Measurements from ENCODE around the gene POLDIP3.

POLDIP3 gene

DNA sequence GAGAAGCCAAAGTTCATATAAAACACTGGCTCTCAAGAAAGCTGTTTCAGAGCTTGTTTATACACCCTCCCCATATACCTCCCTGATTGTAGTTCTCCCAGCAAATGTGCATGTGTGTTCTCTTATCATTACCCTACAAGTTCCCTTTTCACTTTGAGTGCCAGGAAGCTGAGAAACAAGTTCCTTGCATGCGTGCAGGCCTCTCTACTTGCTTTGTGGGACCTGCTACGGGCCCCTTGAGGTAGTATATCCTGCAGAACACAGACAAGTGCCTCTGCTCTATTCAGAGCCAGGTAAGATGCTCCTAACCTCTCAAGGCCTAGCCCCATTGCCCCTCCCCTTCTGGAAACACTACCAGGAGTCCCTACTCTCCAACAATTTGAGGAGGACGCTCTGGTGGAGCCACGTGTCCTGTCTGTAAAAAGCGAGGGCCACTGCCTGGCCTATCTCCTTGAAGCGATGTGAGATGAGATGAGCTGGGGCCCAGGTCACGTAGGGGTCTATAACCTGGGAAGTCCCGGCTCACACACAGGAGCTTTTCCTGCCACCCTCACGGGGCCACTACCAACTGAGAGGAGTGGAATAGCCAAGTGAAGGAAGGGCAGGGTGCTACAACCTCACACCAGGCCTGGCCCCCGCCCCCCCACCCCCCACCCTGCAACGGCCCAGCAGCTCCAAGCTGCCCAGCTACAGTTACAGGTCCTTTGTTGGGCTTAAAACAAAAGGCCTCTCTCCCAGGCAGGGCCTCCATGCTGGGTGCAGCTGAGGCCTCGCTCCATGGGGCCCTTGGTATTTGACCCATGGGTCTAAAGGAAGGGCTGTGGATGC, 28.3 kb upstream of the POLDIP3 start:
- no peak for ATAC-seq

DNA sequence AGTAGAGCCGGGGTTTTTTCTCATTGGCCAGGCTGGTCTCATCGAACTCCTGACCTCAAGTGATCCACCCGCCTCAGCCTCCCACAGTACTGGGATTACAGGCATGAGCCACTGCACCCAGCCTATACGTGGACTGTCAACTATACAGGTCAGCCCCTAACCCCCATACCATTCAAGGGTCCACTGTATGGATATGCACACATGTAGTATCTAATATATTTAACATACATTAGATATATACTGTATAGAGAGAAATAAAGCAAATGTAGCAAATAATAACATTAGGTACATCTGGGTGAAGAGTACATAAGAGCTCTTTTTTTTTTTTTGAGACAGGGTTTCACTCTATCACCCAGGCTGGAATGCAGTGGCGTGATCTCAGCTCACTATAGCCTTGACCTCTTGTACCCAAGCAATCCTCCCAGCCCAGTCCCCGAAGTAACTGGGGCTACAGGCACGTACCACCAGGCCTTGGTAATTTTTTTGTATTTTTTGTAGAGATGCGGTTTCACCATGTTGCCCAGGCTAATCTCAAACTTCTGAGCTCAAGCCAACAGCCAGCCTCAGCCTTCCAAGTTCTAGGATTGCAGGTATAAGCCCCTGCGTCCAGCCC, 27.2 kb upstream of the POLDIP3 start:
- ATAC-seq = no peak

GRCh38 chr22:42639541-42640241, 25.0 kb upstream of the POLDIP3 start:
- no peak for ATAC-seq

DNA sequence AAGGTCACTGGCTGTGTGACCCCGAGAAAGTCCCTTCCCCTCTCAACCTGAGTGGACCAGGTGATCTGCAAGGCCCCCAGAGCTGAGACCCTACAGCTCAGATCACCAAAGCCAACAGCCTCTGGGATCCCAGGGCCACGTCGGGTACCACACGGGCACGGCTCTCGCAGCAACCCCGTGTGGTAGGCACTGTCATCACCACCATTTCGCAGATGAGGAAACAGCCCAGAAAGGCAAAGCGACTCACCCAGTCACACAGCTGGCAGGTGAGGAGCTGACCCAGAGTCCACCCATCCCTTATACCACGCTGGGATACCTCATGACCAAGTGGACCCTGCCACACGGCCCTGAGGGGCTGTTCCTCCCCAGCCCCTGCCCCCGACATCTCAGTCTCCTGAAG, 22.9 kb upstream of the POLDIP3 start:
- no peak for ATAC-seq

DNA sequence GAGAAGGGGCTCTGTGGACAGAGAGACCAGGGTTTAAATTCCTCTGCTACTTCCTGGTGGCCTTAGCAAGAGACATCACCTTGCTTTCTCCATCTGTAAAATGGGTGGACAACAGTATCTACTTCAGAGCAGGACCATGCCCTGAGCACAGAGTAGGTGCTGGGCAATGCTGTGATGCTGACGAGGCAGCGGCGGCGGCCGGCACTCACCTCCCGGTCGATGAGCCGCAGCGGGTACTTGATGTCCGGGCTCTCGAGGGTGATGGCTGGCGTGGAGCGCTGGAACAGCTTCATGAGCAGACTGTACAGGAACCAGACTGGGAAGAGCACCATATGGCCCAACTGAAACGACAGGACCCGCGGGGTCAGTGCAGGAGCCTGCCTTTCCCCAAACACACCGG, 21.8 kb upstream of the POLDIP3 start:
- ATAC-seq = no peak

- ATAC-seq = no peak
Observed at GRCh38 chr22:42635531-42635930, 20.8 kb upstream of the POLDIP3 start.

DNA sequence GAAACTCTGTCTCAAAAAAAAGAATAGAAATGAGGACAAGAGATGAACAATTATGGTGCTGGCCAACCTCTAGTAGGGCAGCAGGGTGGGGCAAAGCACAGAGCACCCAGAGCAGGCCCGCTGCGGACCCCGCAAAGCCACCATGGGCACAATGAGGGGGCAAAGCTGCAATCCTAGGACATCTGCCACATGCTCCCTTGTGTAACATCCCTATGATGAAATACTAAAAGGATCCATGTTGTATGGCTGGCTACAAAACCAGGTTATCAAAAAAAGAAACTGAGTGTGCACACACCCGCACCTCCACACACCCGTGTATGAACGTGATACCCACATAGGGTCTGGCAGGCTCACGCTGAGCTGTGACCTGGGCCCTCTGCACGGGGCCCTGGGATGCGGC, 18.3 kb upstream of the POLDIP3 start:
- no peak for ATAC-seq

DNA sequence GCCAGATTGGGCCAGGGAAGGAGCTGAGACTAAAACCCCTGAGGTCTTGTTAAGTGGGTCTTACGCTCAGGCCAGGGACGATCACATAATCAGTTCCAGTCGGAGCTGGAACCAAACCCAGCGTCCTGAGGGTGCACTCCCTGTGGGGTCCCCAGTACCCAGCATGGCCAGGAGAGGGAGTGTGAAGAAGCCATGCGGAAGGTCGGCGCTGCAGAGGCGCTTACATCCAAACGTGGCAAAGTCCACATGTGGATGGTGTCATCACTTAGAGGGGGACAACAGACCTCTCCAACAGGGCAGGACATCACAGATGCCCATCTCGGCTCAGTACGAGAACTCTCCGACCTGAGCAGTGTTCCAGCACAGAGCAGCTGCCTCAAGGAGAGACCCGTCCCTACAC, 17.4 kb upstream of the POLDIP3 start:
- ATAC-seq = no peak

GRCh38 chr22:42630901-42631602, 16.4 kb upstream of the POLDIP3 start:
- ATAC-seq = no peak

- no peak for ATAC-seq
Observed at GRCh38 chr22:42630211-42630610, 15.5 kb upstream of the POLDIP3 start.

DNA sequence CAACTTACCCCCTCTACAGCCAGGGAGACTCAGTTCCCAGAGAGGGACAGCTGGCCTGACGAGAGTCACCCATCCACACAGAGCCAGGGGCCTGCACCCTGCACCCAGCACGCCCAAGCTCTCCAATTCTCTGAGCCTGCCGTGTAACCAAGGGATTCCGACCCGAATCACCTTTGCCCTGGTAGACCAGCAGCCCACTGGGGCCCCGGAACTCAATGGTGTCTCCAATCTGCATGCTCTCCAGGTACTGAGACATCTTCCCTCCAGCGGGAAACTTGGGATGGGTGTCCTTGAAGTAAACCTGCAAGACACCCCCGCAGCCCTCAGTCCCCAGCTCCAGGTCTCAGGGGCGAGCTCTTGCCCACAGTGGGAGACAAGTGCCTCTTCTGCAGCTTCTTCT, 13.3 kb upstream of the POLDIP3 start:
- no peak for ATAC-seq

DNA sequence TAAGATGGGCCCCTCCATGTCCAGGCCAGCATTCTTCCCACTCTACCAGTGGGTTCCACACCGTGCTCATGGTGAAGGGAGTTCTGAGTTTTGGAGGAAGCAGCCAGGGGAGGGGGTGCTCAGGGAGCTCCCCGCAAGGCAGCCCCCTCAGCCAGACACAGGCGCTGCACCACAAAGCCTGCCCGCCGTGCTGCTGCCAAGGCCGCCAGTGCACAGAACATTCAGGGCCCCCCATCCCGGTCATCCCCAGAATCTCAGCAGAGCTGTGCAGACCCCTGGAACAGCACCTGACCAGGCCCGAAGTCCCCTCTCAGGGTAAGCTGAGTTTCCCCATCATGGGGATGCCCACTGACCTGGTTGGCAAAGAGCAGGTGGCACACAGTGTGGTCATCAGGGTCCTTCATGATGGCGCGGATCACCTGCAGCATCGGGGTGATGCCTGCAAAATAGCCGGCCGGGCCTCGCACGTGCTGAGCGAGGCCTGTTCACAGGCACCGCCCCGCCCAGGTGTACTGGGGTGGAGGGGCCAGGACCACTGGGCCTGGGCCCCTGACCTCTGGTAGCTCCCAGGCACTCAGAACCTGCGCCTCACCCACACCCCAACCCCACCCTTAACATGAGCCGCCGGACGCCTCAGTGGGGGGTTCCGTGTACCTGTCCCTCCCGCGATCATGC, 12.4 kb upstream of the POLDIP3 start:
- ATAC-seq = no peak

DNA sequence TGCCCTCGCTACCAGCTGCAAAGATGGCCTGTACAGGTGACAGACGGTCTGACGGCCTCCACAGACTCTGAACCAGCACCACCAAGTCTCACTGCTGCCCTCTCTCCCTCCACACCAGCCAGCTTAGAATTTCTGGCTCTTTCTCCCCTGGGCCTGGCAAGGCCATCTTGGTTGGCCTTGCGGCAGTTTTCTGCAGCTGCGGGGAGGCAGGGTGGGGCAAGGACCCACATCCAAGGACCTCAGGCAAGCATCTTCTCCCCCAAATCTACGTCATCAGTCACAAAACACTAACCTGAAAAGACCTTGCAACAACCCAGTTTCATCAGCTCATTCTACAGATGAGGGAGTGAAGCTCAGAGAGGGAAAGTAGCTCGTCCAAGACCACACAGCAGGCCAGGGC, 11.7 kb upstream of the POLDIP3 start:
- ATAC-seq = no peak

DNA sequence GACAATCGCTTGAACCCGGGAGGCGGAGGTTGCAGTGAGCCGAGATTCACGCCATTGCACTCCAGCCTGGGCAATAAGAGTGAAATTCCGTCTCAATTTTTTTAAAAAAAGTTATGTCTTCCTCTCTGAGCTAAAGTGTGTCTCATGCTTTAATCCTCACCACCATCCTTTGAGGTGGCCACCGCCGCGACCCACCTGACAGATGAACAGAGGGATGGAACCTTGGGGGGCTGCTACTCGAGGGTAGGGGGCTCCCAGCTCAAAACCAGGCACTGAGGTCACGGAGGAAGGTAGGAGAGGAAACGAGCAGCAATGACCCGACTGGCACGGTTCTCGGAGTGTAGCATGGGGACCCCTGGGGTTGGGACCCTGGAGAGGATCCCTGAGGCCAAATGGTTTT, 10.7 kb upstream of the POLDIP3 start:
- ATAC-seq = no peak

DNA sequence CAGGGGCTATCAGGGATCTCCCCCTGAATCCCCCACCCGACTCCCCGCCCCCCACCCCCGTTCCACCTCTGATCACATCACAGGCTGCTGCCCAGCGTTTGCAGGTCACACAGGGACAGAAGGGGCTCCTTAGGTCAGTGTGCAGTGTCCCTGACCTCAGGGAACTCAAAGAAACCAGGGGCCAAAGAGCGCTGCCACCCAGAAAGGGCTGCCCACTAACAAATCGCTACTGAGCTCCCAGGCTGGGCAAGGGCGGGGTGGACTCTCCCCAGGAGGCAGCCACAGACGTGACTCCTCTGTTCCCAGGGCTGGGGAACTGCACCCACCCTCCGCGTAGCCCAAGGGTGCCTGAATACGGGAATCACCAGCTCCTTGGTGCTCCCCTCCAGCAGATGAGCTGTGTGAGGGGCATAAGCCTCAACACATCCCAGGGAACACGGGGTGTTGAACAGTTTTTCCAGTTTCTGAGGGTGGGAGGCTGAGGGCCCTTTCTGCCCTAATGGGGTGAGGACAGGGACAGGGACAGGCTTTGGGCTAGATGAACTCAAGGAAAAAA, 9.9 kb upstream of the POLDIP3 start:
- no peak for ATAC-seq

- ATAC-seq = no peak
Observed at GRCh38 chr22:42623756-42624441, 9.2 kb upstream of the POLDIP3 start.

DNA sequence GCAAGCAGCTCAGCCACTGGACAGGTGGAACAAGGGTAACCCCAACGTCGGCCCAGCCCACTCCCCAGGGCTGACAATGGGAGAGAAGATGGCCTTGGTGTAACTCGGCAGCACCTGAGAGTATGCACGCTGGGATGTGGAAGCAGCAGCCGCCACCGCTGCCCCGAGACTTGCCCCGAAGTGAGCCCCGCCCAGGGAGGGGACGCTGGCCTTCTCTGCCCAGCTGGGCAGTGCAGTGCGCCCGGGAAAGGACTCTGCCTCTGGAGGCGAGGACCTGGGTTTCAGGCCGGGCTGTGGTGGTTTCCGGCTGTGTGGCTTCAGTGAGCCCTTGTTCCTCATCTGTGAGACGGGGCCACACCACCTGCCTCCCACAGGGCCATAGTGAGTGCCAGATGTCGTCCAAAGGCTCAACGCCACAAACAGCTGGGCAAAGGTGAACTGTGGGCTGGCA, 8.6 kb upstream of the POLDIP3 start:
- no peak for ATAC-seq

- no peak for ATAC-seq
Observed at GRCh38 chr22:42622061-42622710, 7.5 kb upstream of the POLDIP3 start.

- peak; percentile 74 to 80 for ATAC-seq
Observed at GRCh38 chr22:42621505-42622002, 6.9 kb upstream of the POLDIP3 start.

GRCh38 chr22:42620084-42620483, 5.4 kb upstream of the POLDIP3 start:
- ATAC-seq = no peak

Data from activated CD4-positive, CD25-positive, alpha-beta regulatory T cell treated with anti-CD3 and anti-CD28 coated beads, Interleukin-2, amount 50 U/mL, for 24 hours (primary cell).